Glutamatergic neuron (in vitro differentiated cells): ENCODE results near the gene FOXD2. TPM values are rescaled to one million over a fixed set of nuclear protein-coding genes. Genes with fewer than 3 reads are reported as not detected.

Experiments
- DNase-seq: peaks from one replicate; pipeline ENCODE4 v3.0.0; 2022
- H3K27ac Mint-ChIP-seq: one replicate; pipeline ENCODE4 v1.8.0; 2020; ENCODE audit warnings: mild to moderate bottlenecking, mixed read lengths, inconsistent platforms; ENCODE audit not compliant: unreplicated experiment
- H3K27me3 Mint-ChIP-seq: one replicate; pipeline ENCODE4 v1.8.0; 2020; ENCODE audit warnings: mild to moderate bottlenecking, moderate library complexity, mixed read lengths, inconsistent platforms; ENCODE audit not compliant: unreplicated experiment
- H3K36me3 Mint-ChIP-seq: one replicate; pipeline ENCODE4 v1.8.0; 2020; ENCODE audit warnings: mild to moderate bottlenecking, mixed read lengths, inconsistent platforms; ENCODE audit not compliant: unreplicated experiment
- H3K4me1 Mint-ChIP-seq: one replicate; pipeline ENCODE4 v1.8.0; 2020; ENCODE audit warnings: mild to moderate bottlenecking, low read depth, mixed read lengths, inconsistent platforms; ENCODE audit not compliant: unreplicated experiment
- H3K4me3 Mint-ChIP-seq: one replicate; pipeline ENCODE4 v1.8.0; 2020; ENCODE audit warnings: mild to moderate bottlenecking, mixed read lengths, inconsistent platforms; ENCODE audit not compliant: unreplicated experiment
- H3K9me3 Mint-ChIP-seq: one replicate; pipeline ENCODE4 v1.8.0; 2020; ENCODE audit warnings: mild to moderate bottlenecking, moderate library complexity, mixed read lengths, inconsistent platforms; ENCODE audit not compliant: unreplicated experiment
- total RNA-seq: library from RNA; stranded (reverse); fragmentation: NEBNext Ultra II Directional; extraction: Animal tissue kit (Norgen Biotek cat#: 25700); gene quantifications from one replicate; pipeline ENCODE4 v1.2.1, GENCODE V29; 2021; ENCODE audit not compliant: unreplicated experiment
- TF ChIP-seq, protein P1 (sequence below): fragments of 200-600 bp; sonication (generic); IDR thresholded peaks from one replicate; pipeline ENCODE4 v1.5.0; 2021; ENCODE audit not compliant: partially characterized antibody, unreplicated experiment

FOXD2 gene
- total RNA-seq, 1 donor from 2014 or later: not detected

DNA sequence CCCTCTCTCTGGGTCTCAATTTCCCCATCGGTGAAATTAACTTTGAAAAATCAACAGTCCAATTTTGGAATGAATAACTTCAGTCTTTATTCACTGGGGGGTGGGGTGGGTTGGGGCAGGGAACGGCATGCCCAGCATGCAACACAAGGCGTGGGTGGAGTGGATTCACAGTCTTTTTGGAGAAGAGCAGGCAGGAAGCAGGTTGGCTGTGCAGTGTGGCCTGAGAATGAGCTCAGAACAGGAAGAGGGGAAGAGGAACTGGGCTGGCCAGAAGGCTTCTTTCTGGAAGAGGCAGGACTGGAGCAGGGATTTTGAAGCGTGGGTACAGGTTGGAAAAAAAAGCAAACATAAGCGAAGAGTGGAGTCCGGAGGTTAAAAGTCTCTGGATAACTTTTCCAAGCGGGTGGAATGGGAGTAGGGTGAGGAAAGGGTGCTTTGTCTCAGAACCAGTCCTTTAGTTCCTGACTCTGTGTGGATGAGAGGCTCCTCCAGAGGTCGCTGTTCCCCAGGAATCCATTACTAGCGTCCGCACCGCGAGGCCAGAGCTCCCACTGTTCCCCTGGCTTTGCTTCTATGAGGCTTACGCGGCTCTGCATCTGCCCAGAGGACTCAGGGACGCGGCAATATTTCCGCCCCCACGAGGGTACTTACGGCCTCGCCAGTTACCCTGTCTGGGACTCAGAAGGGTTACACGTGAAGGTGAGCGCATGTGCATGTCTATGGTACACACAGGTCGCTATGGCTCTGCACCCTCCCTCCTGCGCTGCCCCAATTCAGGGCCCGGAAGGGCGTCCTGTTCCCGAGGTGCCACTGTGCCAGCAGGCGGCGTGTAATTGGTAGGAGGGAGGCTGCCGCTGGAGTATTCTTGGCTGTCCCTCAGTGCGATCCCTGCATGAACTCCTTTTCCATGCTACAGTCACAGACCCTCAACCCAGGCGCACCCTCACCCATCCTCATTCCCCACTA lies 5.5 kb upstream of the FOXD2 start:
- Mint-ChIP-seq H3K4me3 (peak overlapping the region; percentile 65), H3K27me3 (peaks cover 31% of the 10 kb centered on the region)
- TF ChIP-seq, protein P1, sequence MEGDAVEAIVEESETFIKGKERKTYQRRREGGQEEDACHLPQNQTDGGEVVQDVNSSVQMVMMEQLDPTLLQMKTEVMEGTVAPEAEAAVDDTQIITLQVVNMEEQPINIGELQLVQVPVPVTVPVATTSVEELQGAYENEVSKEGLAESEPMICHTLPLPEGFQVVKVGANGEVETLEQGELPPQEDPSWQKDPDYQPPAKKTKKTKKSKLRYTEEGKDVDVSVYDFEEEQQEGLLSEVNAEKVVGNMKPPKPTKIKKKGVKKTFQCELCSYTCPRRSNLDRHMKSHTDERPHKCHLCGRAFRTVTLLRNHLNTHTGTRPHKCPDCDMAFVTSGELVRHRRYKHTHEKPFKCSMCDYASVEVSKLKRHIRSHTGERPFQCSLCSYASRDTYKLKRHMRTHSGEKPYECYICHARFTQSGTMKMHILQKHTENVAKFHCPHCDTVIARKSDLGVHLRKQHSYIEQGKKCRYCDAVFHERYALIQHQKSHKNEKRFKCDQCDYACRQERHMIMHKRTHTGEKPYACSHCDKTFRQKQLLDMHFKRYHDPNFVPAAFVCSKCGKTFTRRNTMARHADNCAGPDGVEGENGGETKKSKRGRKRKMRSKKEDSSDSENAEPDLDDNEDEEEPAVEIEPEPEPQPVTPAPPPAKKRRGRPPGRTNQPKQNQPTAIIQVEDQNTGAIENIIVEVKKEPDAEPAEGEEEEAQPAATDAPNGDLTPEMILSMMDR: peak; percentile 73

DNA sequence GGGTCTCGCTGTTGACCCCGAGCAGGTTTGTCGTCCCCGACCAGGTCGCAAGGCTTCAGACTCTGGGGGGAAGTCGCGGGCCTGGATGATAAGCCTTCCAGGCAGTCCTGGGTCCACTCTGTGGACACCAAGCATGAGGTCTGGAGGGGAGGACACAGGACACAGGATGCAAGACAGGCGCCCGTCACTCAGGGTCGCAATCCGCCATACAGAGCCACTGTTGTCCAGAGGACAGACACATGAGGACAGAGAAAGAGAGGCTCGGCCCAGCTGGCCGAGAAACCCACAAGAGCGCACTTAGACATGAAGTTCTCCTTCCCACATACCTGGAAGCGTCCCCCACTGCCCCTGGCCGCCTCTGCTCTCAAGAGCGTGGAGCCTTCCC lies 4.8 kb upstream of the FOXD2 start:
- Mint-ChIP-seq H3K4me3 (peak overlapping the region; percentile 65), H3K27me3 (peaks cover 31% of the 10 kb centered on the region)

More for the DNA sequence above, 5.5 kb upstream of the FOXD2 start:
- peaks cover 4% of the 10 kb centered on the region for H3K9me3 Mint-ChIP-seq
- peaks cover 7% of the 10 kb centered on the region for H3K4me1 Mint-ChIP-seq
- peak; percentile 90 for DNase-seq
- H3K36me3 Mint-ChIP-seq: peaks cover 4% of the 10 kb centered on the region
- H3K27ac Mint-ChIP-seq: no peak overlapping the region

DNA sequence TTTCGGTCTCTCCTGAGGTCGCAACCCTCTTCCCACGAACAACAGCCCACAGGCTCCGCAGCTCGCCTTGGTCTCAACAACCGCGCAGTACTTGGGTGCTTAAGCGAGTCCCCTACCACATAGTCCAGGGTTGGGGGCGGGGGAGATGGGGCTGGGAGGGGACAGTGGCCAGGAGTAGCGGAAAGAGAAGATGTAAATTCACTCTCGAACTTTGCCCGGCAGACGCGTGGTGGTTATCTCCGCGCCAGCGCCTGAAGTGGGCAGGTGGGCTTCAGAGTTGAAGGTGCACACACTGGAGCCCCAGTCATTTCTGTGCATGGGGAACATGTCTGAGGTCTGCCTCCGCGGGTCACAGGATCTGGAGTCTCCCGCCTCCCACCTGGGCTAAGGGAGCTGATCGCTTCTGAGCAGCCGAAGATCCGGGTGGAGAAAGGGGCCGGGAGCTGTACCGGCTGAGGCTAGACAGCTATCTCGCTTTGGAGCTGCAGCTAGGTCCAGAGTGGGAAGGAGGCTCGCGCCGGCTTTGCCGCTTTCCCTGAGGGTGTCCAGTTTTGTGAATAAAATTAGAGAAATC lies 4.3 kb upstream of the FOXD2 start:
- Mint-ChIP-seq H3K27ac (no peak overlapping the region), H3K36me3 (peaks cover 4% of the 10 kb centered on the region), H3K4me1 (peaks cover 7% of the 10 kb centered on the region), H3K27me3 (peaks cover 31% of the 10 kb centered on the region), H3K9me3 (peaks cover 4% of the 10 kb centered on the region), H3K4me3 (peak overlapping the region; percentile 71)
- TF ChIP-seq, protein P1: no peak
- no peak for DNase-seq

More for the DNA sequence above, 4.8 kb upstream of the FOXD2 start:
- TF ChIP-seq, protein P1: no peak
- H3K9me3 Mint-ChIP-seq: peaks cover 4% of the 10 kb centered on the region
- DNase-seq: no peak
- peaks cover 7% of the 10 kb centered on the region for H3K4me1 Mint-ChIP-seq
- H3K27ac Mint-ChIP-seq: no peak overlapping the region
- peaks cover 4% of the 10 kb centered on the region for H3K36me3 Mint-ChIP-seq

DNA sequence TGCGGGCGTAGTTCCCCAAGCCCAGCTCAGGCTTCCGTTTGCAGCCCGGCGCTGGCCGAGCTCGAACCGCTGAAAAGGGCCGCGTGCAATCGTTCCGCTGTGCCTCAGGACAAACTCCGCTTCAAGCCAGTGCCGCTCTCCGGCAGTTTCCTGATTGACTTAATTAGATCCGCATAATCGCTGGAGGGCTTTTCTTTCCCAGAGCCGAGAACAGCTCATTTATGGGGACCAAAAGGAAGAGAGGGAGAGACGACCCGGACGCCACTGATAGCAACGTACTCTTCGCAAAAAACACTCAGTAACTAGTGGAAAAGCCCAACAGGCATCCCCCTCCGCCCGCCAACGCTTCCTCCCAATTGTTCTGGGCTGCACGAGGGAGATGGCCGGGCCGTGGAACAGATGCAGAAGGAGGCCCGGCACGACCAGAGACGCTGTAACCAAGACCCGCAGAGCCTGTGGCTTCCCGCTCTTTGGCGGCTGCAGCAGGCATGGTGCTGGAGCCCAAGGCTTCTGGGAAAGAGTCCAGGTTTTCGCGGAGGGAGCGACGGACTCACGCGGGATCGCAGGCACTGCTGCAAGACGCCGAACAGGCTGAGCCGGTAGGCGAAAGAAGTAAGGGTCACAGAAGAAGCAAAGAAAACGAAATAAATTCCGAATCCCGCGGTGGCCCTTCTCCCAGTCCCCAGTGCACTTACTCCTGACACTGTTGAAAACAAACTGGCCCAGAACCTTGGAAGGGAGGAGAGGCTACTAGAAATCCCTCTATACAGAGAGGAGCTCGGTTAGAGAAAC lies 3.6 kb upstream of the FOXD2 start:
- no peak overlapping the region for H3K27ac Mint-ChIP-seq
- H3K4me1 Mint-ChIP-seq: peaks cover 7% of the 10 kb centered on the region
- TF ChIP-seq, protein P1: no peak
- peak; percentile 56 for DNase-seq
- peak overlapping the region; percentile 71 for H3K4me3 Mint-ChIP-seq
- peaks cover 31% of the 10 kb centered on the region for H3K27me3 Mint-ChIP-seq
- peaks cover 4% of the 10 kb centered on the region for H3K36me3 Mint-ChIP-seq
- peaks cover 4% of the 10 kb centered on the region for H3K9me3 Mint-ChIP-seq
